BE2C (cell line): ENCODE measurements around the gene GLRX5.

ENCODE experiments used
- DNase-seq: peaks from one replicate; pipeline ENCODE4 v3.0.0-alpha.2; 2020
- H3K27me3 ChIP-seq: fragments of 250-450 bp; sonication (Bioruptor Pico); 2 replicates; pipeline ENCODE4 v1.5.1; 2020; ENCODE audit warnings: mild to moderate bottlenecking
- H3K36me3 ChIP-seq: fragments of 250-450 bp; sonication (Bioruptor Pico); 2 replicates; pipeline ENCODE4 v1.5.1; 2020; ENCODE audit warnings: mild to moderate bottlenecking
- H3K4me1 ChIP-seq: fragments of 250-450 bp; sonication (Bioruptor Pico); 2 replicates; pipeline ENCODE4 v1.5.1; 2020
- H3K4me3 ChIP-seq: 2 replicates; pipeline ENCODE4 v1.5.1; 2011; ENCODE audit warnings: low read depth, low read length
- H3K9me3 ChIP-seq: fragments of 250-450 bp; sonication (Bioruptor Pico); 2 replicates; pipeline ENCODE4 v1.5.1; 2020
- TF ChIP-seq, protein P1 (sequence below): IDR thresholded peaks from 2 replicates; pipeline ENCODE4 v1.5.1; 2012; ENCODE audit warnings: mild to moderate bottlenecking, low read depth, low read length

GLRX5 gene

DNA sequence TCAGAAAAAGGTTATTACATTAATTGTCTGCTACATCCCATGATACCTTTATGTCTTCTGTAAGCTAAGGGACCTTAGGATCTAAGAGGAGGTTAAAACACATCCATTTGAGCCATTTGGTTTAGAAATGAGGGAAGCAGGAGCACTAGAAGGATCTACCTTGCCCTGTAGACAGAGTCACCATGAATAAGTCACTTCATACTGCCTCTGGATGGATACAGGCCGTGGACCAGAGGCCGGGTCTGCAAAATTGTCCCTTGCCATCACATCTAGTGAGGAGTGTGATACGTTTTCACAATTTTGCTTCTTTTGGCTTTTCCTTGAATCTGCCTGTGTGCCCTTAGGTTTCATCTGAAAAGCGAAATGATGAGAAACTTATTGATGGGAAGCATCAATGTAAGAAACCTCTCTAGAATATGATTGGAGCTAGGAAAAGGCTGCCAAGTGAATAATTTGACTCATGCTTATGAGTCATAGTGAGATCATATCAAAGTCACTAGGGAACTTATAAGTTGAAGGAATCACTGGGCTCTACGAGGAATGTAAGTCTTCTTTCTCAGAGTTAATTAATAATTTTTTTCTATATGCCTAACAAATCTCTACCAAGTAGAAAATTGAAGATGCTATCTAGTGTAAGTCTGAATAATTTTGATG lies 10.8 kb downstream of the GLRX5 start:
- Histone ChIP-seq H3K4me3 (no peak overlapping the region), H3K36me3 (peaks cover 16% of the 10 kb centered on the region), H3K9me3 (no peaks in the 10 kb centered on the region), H3K27me3 (no peaks in the 10 kb centered on the region), H3K4me1 (peaks cover 5% of the 10 kb centered on the region)
- no peak for DNase-seq
- TF ChIP-seq, protein P1, sequence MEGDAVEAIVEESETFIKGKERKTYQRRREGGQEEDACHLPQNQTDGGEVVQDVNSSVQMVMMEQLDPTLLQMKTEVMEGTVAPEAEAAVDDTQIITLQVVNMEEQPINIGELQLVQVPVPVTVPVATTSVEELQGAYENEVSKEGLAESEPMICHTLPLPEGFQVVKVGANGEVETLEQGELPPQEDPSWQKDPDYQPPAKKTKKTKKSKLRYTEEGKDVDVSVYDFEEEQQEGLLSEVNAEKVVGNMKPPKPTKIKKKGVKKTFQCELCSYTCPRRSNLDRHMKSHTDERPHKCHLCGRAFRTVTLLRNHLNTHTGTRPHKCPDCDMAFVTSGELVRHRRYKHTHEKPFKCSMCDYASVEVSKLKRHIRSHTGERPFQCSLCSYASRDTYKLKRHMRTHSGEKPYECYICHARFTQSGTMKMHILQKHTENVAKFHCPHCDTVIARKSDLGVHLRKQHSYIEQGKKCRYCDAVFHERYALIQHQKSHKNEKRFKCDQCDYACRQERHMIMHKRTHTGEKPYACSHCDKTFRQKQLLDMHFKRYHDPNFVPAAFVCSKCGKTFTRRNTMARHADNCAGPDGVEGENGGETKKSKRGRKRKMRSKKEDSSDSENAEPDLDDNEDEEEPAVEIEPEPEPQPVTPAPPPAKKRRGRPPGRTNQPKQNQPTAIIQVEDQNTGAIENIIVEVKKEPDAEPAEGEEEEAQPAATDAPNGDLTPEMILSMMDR, result no peak

DNA sequence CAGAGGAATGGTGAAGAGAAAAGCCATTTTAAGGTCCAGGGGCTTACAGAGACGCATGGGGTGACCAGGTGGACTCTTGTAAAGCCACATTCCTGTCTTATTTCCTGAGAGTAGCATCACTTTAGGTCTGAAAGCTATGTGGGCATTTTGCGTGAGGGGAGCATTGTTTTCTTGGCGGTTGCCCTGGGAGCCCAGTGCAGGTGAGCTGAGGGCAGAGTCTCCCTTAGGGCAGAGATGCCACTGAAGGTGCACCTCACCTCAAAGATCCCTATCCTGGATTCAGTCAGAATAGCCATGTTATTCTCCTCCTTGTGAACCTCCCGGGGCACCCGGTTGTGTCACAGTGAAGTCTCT lies 12.4 kb downstream of the GLRX5 start:
- no peaks in the 10 kb centered on the region for H3K9me3 ChIP-seq
- H3K36me3 ChIP-seq, result peaks cover 16% of the 10 kb centered on the region
- no peak for DNase-seq
- no peak overlapping the region for H3K4me3 ChIP-seq
- H3K27me3 ChIP-seq, result no peaks in the 10 kb centered on the region
- TF ChIP-seq, protein P1, result no peak
- H3K4me1 ChIP-seq, result peaks cover 5% of the 10 kb centered on the region

DNA sequence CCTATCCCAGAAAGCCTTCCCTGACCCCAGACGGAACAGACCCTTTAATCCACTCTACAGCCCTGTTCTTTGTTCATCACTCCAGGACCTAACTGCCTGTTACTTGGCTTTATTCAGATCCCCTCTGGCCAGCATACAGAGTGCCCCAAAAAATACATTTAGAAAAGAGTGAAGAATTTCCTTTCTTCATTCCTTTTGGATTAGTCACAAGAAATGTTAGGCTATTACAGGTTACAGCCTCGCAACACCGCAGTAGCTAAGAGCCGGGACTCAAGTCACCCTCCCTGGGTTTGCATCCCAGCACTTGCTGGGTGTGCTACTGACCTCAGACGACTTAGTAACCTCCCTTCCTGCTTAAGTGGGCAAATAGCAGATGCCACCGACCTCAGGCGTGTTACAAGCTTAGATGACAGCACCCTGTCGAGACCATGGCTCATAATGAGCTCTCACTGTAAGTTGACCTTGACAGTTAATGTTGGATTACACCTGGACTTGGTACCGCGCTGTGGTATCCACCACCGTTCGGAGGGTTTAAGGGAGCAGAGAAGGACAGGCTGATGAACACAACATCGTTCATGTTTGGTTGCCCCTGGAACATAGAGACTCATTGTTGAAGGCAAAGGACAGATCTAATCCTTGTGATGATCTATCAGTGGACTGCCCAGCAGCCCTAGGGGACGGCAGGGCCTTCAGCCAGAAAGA lies 12.9 kb downstream of the GLRX5 start:
- Histone ChIP-seq H3K36me3 (peaks cover 16% of the 10 kb centered on the region), H3K27me3 (no peaks in the 10 kb centered on the region), H3K9me3 (no peaks in the 10 kb centered on the region), H3K4me1 (peaks cover 5% of the 10 kb centered on the region), H3K4me3 (no peak overlapping the region)
- TF ChIP-seq, protein P1, result no peak
- DNase-seq, result no peak

DNA sequence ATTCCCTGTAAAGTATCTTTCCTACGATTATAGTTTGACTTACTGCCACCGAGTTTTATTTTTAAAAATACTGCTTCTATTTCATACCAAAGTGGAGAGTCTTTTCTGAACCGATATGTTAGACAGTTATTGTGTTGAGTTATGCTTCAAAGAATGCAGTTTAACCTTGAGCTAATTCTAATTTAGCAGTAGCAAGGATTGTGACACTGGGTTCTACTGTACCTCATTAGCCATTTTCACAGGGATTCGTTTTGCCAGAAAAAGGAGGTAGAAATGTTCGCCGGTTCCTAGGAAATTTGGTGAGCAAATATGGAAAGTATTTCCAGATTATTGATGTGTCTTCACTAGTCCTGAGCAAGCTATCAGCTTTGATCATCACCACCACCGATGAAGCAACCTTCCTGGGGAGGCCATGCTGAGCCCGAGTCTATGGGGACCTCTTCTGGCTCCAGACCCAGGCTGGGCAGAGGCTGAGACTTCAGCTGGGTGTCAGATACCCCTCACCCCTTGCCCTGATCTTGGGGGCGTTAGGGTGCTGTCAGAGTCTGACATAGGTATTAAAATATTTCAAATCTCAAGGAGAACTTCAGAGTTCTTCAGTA lies 13.6 kb downstream of the GLRX5 start:
- H3K4me3 ChIP-seq, result no peak overlapping the region
- no peak for DNase-seq
- H3K36me3 ChIP-seq, result peaks cover 16% of the 10 kb centered on the region
- TF ChIP-seq, protein P1, result no peak
- peaks cover 5% of the 10 kb centered on the region for H3K4me1 ChIP-seq
- H3K9me3 ChIP-seq, result no peaks in the 10 kb centered on the region
- H3K27me3 ChIP-seq, result no peaks in the 10 kb centered on the region

DNA sequence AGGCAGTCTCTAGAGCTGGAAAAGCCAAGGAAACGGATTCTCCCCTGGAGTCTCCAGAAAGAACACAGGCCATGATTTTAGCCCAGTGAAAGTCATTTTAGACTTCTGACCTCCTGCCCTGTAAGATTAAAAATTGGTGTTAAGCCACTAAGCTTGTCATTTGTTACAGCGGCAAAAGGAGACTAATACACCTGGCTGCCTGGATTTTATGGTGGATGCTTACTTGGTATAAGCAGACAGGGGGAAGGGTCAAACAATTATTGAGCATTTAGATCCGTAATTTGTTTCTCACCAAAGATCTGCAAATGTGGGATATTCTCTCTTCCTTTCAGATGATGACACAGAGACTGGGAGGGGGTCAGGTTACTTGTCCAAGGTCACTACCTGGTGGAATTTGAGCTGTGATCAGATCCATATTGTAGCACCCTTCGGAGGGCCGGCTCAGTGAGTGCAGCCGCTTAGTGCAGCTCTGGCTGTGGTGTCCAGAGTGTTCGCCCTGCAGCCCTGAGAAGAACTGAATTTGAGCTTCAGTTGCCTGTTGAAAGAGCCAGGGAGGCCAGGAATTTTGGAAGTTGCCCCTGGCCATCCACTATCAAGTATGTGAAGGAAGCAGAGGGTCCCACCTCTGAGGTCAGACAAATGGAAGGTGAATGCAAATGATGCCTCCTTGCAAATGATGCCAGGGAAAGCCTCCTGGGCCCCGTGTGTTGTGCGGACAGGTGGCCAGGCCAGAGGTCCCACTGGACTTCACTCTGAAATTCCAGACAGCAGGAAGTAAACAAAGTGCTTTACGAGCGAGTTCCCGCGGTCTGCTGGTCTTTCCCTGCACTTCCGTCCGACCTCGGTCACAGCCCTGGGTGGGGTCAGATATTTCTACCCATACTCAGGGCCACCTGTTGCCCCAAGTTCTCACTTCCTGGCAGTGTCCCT lies 15.1 kb downstream of the GLRX5 start:
- DNase-seq, result no peak

More for the DNA sequence above, 15.1 kb downstream of the GLRX5 start:
- no peak overlapping the region for H3K4me3 ChIP-seq
- peaks cover 10% of the 10 kb centered on the region for H3K36me3 ChIP-seq
- H3K9me3 ChIP-seq, result no peaks in the 10 kb centered on the region
- TF ChIP-seq, protein P1, result no peak
- H3K4me1 ChIP-seq, result peaks cover 5% of the 10 kb centered on the region
- H3K27me3 ChIP-seq, result no peaks in the 10 kb centered on the region
